Thyroid gland (tissue), 4 donors: ENCODE results near the gene SPG7.

Experiments
- CTCF ChIP-seq, 6 experiments: fragments of 200-600 bp in 3 of 6; fragments of 450-650 bp in 3 of 6; sonication (generic) in 3 of 6; IDR thresholded peaks; one replicate each; pipeline ENCODE4 v1.5.1; 2016 to 2019; ENCODE audit warnings: antibody characterized with exemption in 6 of 6, mild to moderate bottlenecking in 2 of 6, inconsistent platforms in 1 of 6, moderate library complexity in 1 of 6
- POLR2A ChIP-seq, 2 donors: fragments of 450-650 bp; IDR thresholded peaks; one replicate each; pipeline ENCODE4 v1.6.1; 2017; ENCODE audit warnings: antibody characterized with exemption in 2 of 2, mild to moderate bottlenecking in 2 of 2, moderate library complexity in 1 of 2

- TF ChIP-seq CTCF (IDR thresholded peaks at IDR 0.05) (no peak), POLR2A (IDR thresholded peaks at IDR 0.05) (no peak)
Observed at GRCh38 chr16:89472711-89473075, 35.5 kb upstream of the SPG7 start.
